Upper lobe of left lung (tissue), 6 donors: ENCODE data around the gene ANKRD10. TPM values are rescaled to one million over a fixed set of nuclear protein-coding genes. Genes with fewer than 3 reads are reported as not detected.

ENCODE experiments used
- ATAC-seq, 2 donors: fragments of 200-7000 bp; cut with Tn5 transposase; one replicate each; pipeline ENCODE4 v1.9.1; 2022; ENCODE audit warnings: mild to moderate bottlenecking in 2 of 2, moderate library complexity in 2 of 2; ENCODE audit not compliant: low FRiP score in 2 of 2
- DNase-seq, 2 donors: peaks; one replicate each; pipeline ENCODE4 v3.0.0-alpha.2; 2019 to 2020
- H3K27ac ChIP-seq, 4 donors: fragments of 200-600 bp; sonication (generic); one replicate each; pipeline ENCODE4 v1.5.1; 2016 to 2019
- H3K27me3 ChIP-seq, 4 donors: fragments of 200-600 bp; sonication (generic); one replicate each; pipeline ENCODE4 v1.5.1; 2017 to 2019
- H3K36me3 ChIP-seq, 4 donors: fragments of 200-600 bp; sonication (generic); one replicate each; pipeline ENCODE4 v1.5.1; 2016 to 2019
- H3K4me1 ChIP-seq, 4 donors: fragments of 200-600 bp; sonication (generic); one replicate each; pipeline ENCODE4 v1.5.1; 2018 to 2019
- H3K4me3 ChIP-seq, 4 donors: fragments of 200-600 bp; sonication (generic); one replicate each; pipeline ENCODE4 v1.5.1; 2017 to 2019; ENCODE audit warnings: mild to moderate bottlenecking in 2 of 4, moderate library complexity in 1 of 4
- H3K9me3 ChIP-seq, 4 donors: fragments of 200-600 bp; sonication (generic); one replicate each; pipeline ENCODE4 v1.5.1; 2018 to 2019
- CTCF ChIP-seq, 6 experiments: fragments of 450-650 bp in 4 of 6; fragments of 200-600 bp in 2 of 6; sonication (generic) in 2 of 6; IDR thresholded peaks; one replicate each; pipeline ENCODE4 v1.5.1; 2016 to 2019; ENCODE audit warnings: antibody characterized with exemption in 6 of 6
- EP300 ChIP-seq, 4 donors: sonication (generic); formaldehyde crosslinking; IDR thresholded peaks; one replicate each; pipeline ENCODE4 v1.5.1; 2017; ENCODE audit warnings: antibody characterized with exemption in 4 of 4, control low read depth in 2 of 4
- POLR2A ChIP-seq, 4 donors: fragments of 450-650 bp; IDR thresholded peaks; one replicate each; pipeline ENCODE4 v1.5.1; 2016 to 2017; ENCODE audit warnings: antibody characterized with exemption in 4 of 4, mild to moderate bottlenecking in 2 of 4
- POLR2AphosphoS5 ChIP-seq, 2 donors: sonication (generic); formaldehyde crosslinking; IDR thresholded peaks; one replicate each; pipeline ENCODE4 v1.5.1; 2017; ENCODE audit warnings: antibody characterized with exemption in 2 of 2
- WGBS, 2 donors: methylation state at CpG; one replicate each; pipeline ENCODE4 v1.1.5; 2017 to 2018; 5-methylcytosine and 5-hydroxymethylcytosine counted together
- small RNA-seq, 4 donors: library from RNA; depleted of rRNA; stranded (forward); fragments of <200 nt; gene quantifications; one replicate each; pipeline ENCODE3, GENCODE V24; 2016
- total RNA-seq, 6 donors: library from RNA; depleted of rRNA in 4 of 6; stranded (reverse); fragments of >200 nt in 4 of 6; gene quantifications; one replicate each; pipeline versions ENCODE4 v1.1.0 to v1.2.1, GENCODE V29; 2016 to 2021
- donor health status: DM: no; HTN: no; CAD: no; lungs with moderate emphysema.
- donor health status: DM: no; HTN: yes; CAD: no; lungs with severe emphysema.

ANKRD10 gene
- total RNA-seq, 6 donors from 2014 or later = 91.4 to 190 (median 107) TPM

GRCh38 chr13:110830800-110831371, 84.0 kb downstream of the ANKRD10 start:
- H3K27me3 ChIP-seq = no peaks in the 10 kb centered on the region
- H3K9me3 ChIP-seq = no peaks in the 10 kb centered on the region
- ATAC-seq = no peak
- TF ChIP-seq POLR2A (IDR thresholded peaks at IDR 0.05) (no peak), POLR2AphosphoS5 (IDR thresholded peaks at IDR 0.05) (no peak), CTCF (IDR thresholded peaks at IDR 0.05) (no peak), EP300 (IDR thresholded peaks at IDR 0.05) (no peak)
- 77% methylated on average over 10 to 15 of the region's 16 CpGs for WGBS, 2 donors
- no peak overlapping the region for H3K27ac ChIP-seq
- H3K4me3 ChIP-seq = no peak overlapping the region
- H3K36me3 ChIP-seq = no peaks in the 10 kb centered on the region
- no peaks in the 10 kb centered on the region for H3K4me1 ChIP-seq
- DNase-seq = peak in 1 of 2 donors; percentile 28

GRCh38 chr13:110830331-110830730, 84.5 kb downstream of the ANKRD10 start:
- H3K27ac ChIP-seq = no peak overlapping the region
- no peaks in the 10 kb centered on the region for H3K36me3 ChIP-seq
- no peaks in the 10 kb centered on the region for H3K27me3 ChIP-seq
- H3K4me1 ChIP-seq = no peaks in the 10 kb centered on the region
- no peak for ATAC-seq
- no peak for TF ChIP-seq POLR2AphosphoS5 (IDR thresholded peaks at IDR 0.05)
- no peak for TF ChIP-seq CTCF (IDR thresholded peaks at IDR 0.05)
- TF ChIP-seq EP300 (IDR thresholded peaks at IDR 0.05) = no peak
- TF ChIP-seq POLR2A (IDR thresholded peaks at IDR 0.05) = no peak
- DNase-seq = peak in 1 of 2 donors; percentile 60
- WGBS, 2 donors = 85 to 88% methylated on average over 16 of the region's 16 CpGs
- H3K9me3 ChIP-seq = no peaks in the 10 kb centered on the region
- no peak overlapping the region for H3K4me3 ChIP-seq

GRCh38 chr13:110829486-110829885, 85.4 kb downstream of the ANKRD10 start:
- Histone ChIP-seq H3K27ac (no peak overlapping the region), H3K27me3 (no peaks in the 10 kb centered on the region), H3K36me3 (no peaks in the 10 kb centered on the region), H3K4me1 (no peaks in the 10 kb centered on the region), H3K4me3 (no peak overlapping the region), H3K9me3 (no peaks in the 10 kb centered on the region)
- DNase-seq = peak in 1 of 2 donors; percentile 43
- no peak for ATAC-seq
- TF ChIP-seq EP300 (IDR thresholded peaks at IDR 0.05) = no peak
- no peak for TF ChIP-seq CTCF (IDR thresholded peaks at IDR 0.05)
- TF ChIP-seq POLR2AphosphoS5 (IDR thresholded peaks at IDR 0.05) = no peak
- TF ChIP-seq POLR2A (IDR thresholded peaks at IDR 0.05) = no peak
- whole genome bisulfite sequencing, 2 donors = 95 to 98% methylated on average over 8 of the region's 8 CpGs

DNA sequence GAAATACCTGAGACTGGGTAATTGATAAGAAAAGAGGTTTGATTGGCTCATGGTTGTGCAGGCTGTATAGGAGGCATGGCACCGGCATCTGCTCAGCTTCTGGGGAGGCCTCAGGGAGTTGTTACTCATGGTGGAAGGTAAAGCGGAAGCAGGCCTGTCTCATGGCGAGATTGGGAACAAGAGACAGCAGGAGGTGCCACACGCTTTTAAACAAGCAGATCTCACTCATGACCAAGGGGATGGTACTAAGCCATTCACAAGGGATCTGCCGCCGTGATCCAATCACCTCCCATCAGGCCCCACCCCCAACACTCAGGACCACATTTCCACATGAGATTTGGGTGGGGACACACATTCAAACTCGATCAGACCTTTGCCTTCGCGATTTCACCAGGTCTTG, 86.2 kb downstream of the ANKRD10 start:
- ATAC-seq (no peak), DNase-seq (no peak)
- Histone ChIP-seq H3K9me3 (no peaks in the 10 kb centered on the region), H3K4me1 (no peaks in the 10 kb centered on the region), H3K27me3 (no peaks in the 10 kb centered on the region), H3K4me3 (no peak overlapping the region), H3K36me3 (no peaks in the 10 kb centered on the region), H3K27ac (no peak overlapping the region)
- 87 to 95% methylated on average over 9 of the region's 9 CpGs for WGBS, 2 donors
- TF ChIP-seq POLR2AphosphoS5 (IDR thresholded peaks at IDR 0.05) (no peak), POLR2A (IDR thresholded peaks at IDR 0.05) (no peak), CTCF (IDR thresholded peaks at IDR 0.05) (no peak), EP300 (IDR thresholded peaks at IDR 0.05) (no peak)

Small RNA genes lying within 50 kb of the gene (small RNA-seq; reads per million reads assigned to genes)
- 0 reads per million in 4 donors for gene AL442128.1

Other genes with a start within 250 kb of the ANKRD10 start
- 100 to 1,000 TPM in 1 of 6 donors, 10 to 100 TPM in 5; 53.2 to 107 (median 63.0) TPM for gene CARS2, start 209.0 kb downstream of the ANKRD10 start, total RNA-seq
- gene ING1, start 201.4 kb downstream of the ANKRD10 start, total RNA-seq = 10 to 100 TPM; 11.8 to 31.4 (median 17.9) TPM
- gene ARHGEF7, start 200.2 kb upstream of the ANKRD10 start, total RNA-seq = 100 to 1,000 TPM in 2 of 6 donors, 10 to 100 TPM in 4; 50.3 to 130 (median 67.4) TPM